K562 (cell line): ENCODE results near the gene RHEB.

ENCODE experiments used
- BHLHE40 ChIP-seq: IDR thresholded peaks from 2 replicates; pipeline ENCODE4 v1.6.1; 2011; ENCODE audit warnings: low read length, improper control_type of control experiment
- CTCF ChIP-seq, 3 experiments: IDR thresholded peaks in 2 of 3; conservative IDR thresholded peaks in 1 of 3; 2 replicates each; pipeline ENCODE4 v1.5.1; 2011 to 2012; ENCODE audit warnings: low read length in 3 of 3, mild to moderate bottlenecking in 3 of 3, control low read depth in 2 of 3, improper control_type of control experiment in 1 of 3, inconsistent platforms in 1 of 3, low read depth in 1 of 3, mixed read lengths in 1 of 3, moderate library complexity in 1 of 3; ENCODE audit not compliant: insufficient read depth in 2 of 3
- HOMEZ ChIP-seq: fragments of 250-450 bp; sonication (Bioruptor Pico); IDR thresholded peaks from 2 replicates; pipeline ENCODE4 v1.4.0; 2020; ENCODE audit warnings: mild to moderate bottlenecking, moderate library complexity
- IRF2 ChIP-seq: sonication (generic); formaldehyde crosslinking; IDR thresholded peaks from 2 replicates; pipeline ENCODE4 v1.8.1; 2022; ENCODE audit warnings: mild to moderate bottlenecking, missing genetic modification reagents
- NBN ChIP-seq: fragments of 450-650 bp; IDR thresholded peaks from 2 replicates; pipeline ENCODE4 v1.6.1; 2016; ENCODE audit warnings: low read depth, mild to moderate bottlenecking
- POLR2A ChIP-seq: fragments of 450-650 bp; conservative IDR thresholded peaks from 2 replicates; pipeline ENCODE4 v1.6.1; 2016
- SP1 ChIP-seq: sonication (generic); formaldehyde crosslinking; IDR thresholded peaks from 2 replicates; pipeline ENCODE4 v1.8.1; 2022; ENCODE audit warnings: mild to moderate bottlenecking, missing genetic modification reagents

GRCh38 chr7:151494298-151495284 lies 25.1 kb downstream of the RHEB start:
- no peak for TF ChIP-seq BHLHE40
- no peak for TF ChIP-seq HOMEZ (CRISPR knock-in tag)
- TF ChIP-seq CTCF (IDR thresholded peaks at IDR 0.05 in 2 of 3, conservative IDR thresholded peaks at IDR 0.05 in 1 of 3; ENCODE audit: insufficient read depth in 2 of 3, low read depth in 1 of 3, low read length in 3 of 3) = no peak
- no peak for TF ChIP-seq POLR2A
- TF ChIP-seq SP1 = no peak
- no peak for TF ChIP-seq IRF2
- TF ChIP-seq NBN = no peak
